GM19328 (cell line): ENCODE data around the gene UVRAG.

Source experiments
- ATAC-seq: cut with Tn5 transposase; IDR thresholded peaks from one replicate; pipeline ENCODE4 v1.9.1; 2021; ENCODE audit warnings: mild to moderate bottlenecking, moderate library complexity; ENCODE audit not compliant: unreplicated experiment

UVRAG gene

DNA sequence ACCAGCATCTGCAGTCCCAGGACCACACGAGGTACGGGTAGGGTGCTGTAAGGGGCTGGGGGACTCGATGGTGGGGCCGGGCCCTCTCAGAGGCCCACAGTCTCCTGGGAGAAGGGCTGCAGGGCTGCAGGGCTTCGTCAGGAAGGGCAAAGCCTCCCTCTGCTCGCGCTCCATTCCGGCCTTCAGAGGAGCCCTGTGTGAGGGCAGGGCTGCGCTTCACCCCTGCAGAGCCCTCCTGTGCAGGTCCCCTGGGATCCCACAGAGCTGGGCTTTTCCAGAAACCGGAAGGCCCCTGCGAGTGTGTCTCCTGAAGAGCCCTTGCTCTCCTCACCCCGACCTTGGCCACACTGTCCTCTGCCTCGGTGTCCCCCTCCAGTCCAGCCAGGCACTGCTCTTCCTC lies 364.1 kb downstream of the UVRAG start:
- no peak for ATAC-seq

DNA sequence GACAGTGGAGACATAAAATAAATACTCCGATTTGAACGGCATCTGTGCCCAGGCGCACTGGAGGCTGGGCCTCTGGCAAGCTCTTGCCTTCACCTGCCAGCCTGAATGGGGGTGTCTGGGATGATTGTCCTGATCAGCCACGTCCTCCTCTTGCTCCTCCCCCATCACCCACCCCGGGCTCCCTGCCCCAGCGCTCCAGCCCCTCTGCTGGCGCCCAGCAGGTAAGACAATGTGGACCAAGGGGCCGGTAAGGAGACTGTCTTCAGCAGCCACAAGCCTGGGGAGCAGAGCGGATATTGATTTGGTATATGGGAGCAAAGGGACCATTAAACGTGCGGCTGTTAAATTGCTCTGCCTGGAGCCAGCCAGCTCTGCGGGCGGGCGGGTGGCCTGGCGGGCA lies 366.4 kb downstream of the UVRAG start:
- no peak for ATAC-seq

DNA sequence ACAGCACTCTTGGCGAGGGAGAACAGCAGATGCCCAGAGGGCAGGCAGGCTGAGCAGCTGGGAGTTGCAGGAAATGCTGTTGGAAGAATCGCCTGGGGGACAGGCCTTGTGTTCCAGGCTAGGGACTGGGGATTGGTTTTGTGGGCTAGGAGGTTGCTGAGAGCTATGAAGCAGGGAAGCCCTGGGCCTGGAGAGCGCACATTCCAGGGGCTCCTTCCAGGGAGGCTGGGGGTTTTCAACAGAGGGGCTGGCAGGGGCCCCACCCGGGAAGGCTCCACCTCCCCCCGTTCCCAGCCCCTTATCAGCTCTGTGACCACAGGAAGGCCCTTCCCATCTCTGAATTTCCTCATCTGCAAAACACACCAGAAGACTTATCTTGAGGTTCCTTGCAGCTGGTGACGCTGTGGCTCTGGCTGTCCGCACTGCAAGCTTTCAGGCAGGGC lies 369.6 kb downstream of the UVRAG start:
- ATAC-seq: no peak

DNA sequence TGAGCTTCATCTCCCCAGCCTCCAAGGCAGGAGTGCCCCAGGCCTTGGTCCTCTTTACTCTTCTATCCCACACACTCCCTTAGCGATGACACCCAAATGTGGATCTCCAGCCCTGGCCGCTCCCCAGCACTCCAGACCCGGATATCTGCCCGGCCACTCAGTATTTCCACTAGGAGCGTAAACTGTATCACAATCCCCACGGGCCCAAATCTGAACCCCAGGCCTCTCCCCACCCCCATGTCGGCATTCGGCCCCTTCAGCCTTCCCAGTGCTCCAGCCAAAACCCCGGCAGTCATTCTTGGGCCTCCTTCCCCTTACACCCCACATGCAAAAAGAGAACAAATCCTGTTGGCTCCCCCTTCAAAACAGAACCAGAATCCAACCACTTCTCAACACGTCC lies 370.5 kb downstream of the UVRAG start:
- ATAC-seq: no peak

DNA sequence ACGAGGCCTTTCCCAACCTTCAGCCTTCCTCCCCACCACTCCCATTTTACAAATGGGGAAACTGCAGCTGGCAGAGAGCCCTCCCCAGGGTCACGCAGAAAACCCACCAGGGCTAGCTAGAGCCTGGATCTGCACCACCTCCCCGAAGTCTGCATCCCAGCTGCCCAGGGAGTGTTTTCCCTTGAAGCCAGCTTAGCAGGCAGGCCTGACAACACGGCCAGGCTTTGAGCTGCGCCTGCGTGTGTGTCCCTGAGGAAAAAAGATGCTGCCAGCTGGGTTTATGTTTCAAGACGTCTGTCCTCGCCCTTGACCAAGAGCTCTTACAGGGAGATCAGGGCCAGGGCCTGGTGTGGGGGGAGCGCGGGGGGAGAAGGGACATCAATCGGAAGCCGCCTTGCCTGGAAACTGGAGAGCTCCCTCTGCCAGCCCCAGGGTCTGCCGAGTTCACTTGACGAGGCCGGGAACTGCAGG lies 371.0 kb downstream of the UVRAG start:
- ATAC-seq: no peak

DNA sequence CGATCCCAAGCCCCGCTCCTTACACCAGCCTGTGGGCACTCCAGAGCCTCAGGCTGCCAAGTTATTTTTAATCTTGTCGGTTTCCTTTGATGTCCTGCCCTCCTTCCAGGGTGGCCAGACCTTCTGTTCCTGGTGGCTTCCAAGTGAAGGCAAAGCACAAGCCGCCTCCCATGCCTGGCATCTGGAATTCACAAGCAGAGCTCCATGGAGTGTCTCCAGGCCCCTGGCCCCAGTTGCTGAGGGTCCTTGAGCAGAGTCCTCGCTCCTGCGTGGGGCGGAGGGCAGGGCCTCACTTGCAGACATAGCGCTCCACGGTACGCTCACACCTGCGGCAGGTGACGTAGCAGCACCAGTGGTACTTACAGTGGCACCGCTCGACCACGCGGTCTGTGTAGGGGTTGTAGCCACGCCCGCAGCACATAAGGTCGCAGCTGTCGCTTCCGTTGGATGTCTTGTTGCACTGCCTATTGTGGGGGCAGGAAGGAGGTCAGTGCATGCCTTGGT lies 371.8 kb downstream of the UVRAG start:
- no peak for ATAC-seq

DNA sequence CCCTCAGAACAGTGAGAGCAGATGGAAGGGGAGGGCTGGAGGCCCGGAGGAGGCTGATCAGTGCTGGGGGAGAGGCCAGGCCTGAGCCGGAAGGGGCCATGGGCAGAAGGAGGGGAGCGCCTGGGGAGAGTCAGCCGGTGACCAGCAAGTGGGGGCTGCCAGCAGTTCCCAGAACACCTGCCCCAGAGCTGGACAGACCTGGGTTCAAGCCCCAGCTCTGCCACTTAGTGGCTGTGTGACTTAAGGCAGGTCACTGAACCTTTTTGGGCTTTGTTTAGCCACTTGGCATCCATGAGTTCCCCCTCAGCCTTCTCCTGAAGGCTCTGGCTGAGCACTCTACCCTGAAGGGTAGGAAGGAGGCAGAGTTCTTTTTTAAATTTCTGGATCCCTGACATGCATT lies 373.9 kb downstream of the UVRAG start:
- no peak for ATAC-seq

DNA sequence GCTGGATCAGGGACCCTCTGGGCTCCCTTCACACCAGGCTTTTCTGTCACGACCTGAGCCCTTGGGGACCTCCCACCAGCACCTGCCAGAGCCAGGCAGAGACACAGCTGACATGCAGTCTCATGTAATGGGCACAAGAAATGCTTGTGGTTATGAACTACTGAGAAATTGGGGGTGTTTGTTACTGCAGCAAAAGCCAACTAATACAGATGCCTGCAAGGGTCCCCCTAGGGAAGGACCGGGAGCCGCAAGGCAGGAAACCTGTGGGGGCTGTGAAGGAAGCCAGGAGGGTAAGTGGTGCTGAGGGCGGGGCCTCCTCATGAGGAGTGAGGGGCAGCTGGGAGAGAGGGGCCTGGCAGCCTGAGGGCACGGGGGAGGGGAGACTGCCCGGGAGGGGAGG lies 374.7 kb downstream of the UVRAG start:
- no peak for ATAC-seq

DNA sequence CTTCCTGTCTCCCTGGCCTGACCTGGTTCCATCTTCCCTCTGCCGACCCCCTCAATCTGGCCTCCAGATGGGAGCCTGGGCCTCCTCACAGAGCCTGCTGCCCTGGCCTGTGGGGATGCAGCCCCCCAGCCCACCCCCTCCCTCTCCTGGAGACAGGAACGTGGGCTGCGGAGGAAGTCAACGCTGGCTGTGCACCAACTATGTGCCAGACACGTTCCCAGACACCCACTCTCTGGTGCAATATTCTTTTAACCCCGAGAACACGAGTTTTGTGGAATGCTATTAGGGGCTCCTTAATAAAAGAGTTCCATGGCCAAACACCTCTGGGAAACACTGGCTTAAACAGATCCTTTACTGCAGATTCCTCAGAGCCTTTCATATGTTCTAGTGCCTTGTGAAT lies 375.4 kb downstream of the UVRAG start:
- ATAC-seq: no peak
